Activated CD4-positive, CD25-positive, alpha-beta regulatory T cell treated with anti-CD3 and anti-CD28 coated beads, Interleukin-2, amount 50 U/mL, for 24 hours (primary cell): ENCODE measurements around the gene C16orf96.
"Not testable (repeated sequence)": the region's sequence is repeated elsewhere in the genome, so short reads cannot be mapped to it uniquely, and the experiment has no call there.

Experiments
- ATAC-seq, 2 donors: fragments of 150-1000 bp; cut with Tn5 transposase; one replicate each; pipeline ENCODE4 v1.10.0; 2021; ENCODE audit warnings: mild to moderate bottlenecking in 1 of 2, moderate library complexity in 1 of 2

Gene C16orf96

GRCh38 chr16:4566144-4566543, 10.0 kb downstream of the C16orf96 start:
- no peak for ATAC-seq

GRCh38 chr16:4570086-4570485, 13.9 kb downstream of the C16orf96 start:
- ATAC-seq = no peak

DNA sequence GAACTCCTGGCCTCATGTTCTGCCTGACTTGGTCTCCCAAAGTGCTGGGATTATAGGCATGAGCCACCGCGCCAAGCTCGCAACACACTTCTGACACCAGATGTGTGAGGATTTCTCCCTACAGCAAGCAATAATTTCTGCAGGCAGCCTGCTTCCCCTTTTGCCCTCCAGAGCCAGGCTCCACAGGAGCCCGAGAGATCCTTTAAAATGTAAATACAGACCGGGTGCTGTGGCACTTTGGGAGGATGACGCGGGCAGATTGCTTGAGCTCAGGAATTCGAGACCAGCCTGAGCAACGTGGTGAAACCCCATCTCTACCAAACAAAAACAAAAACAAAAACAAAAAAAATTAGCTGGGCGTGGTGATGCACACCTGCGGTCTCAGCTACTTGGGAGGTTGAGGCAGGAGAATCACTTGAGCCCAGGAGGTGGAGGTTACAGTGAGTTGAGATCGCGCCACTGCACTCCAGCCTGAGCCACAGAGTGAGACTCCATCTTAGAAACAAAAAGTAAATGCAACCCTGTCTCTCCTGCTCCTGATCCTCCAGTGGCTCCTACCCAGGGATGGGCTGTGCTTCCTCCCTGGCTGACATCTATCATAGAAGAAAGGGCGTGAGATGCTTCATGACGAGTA, 14.7 kb downstream of the C16orf96 start:
- ATAC-seq = no peak

DNA sequence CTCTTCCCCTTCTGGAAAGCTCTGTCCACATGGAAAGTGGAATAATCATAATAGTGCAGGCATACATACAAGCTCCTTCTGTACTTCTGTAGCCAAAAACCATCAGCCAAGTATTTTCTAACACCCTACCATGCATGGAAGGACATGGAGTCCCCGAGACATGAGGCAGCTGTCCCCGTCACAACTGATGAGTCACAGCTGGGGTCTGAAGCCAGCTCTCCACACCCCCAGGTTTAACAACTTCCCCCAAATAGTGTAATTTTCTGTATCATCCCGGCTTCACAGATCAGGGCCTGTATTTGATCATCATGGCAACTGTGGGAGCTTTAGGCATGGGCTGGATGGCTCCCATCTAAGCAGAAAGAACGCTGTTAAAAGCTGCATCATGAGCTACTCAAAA, 16.6 kb downstream of the C16orf96 start:
- ATAC-seq = no peak

GRCh38 chr16:4573926-4574325, 17.8 kb downstream of the C16orf96 start:
- ATAC-seq = not testable (repeated sequence)

DNA sequence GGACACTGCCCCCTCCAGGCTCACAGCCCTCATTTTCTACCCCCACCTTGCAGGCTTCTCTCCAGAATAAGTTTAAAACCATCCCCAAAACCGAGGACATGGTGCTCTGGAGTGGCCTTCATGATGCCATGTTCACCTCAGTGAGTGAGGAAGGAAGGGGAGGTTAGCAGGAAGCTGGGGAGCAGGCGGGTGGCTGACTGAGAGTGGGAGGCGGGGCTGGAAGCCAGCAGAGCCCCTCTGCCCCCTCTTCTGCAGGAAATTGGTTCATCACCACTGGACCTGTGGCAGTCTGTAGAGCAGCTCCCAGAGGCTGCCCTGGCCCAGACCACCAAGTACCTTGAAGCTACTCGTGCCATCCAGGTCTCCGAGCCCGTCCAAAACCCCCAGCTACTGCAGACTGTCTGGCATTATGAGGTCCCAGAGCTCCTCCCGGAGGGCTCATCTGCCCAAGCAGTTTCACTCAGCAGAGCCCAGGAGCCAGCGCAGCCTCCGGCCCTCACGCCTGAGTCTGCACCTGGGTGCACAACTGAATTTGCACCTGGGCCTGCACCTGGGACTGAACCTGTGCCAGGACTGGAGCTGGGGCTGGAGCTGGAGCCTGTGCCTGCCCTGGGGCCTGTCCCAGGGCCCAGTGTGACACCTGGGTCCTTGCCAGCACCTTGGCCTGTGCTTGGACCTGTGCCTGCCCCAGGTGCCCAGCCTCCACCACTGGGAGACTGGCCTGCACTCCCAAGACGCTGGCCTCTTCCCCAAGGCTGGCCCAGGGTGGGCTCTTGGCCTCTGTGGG, 19.0 kb downstream of the C16orf96 start:
- ATAC-seq = no peak

GRCh38 chr16:4576008-4576407, 19.9 kb downstream of the C16orf96 start:
- ATAC-seq = no peak

DNA sequence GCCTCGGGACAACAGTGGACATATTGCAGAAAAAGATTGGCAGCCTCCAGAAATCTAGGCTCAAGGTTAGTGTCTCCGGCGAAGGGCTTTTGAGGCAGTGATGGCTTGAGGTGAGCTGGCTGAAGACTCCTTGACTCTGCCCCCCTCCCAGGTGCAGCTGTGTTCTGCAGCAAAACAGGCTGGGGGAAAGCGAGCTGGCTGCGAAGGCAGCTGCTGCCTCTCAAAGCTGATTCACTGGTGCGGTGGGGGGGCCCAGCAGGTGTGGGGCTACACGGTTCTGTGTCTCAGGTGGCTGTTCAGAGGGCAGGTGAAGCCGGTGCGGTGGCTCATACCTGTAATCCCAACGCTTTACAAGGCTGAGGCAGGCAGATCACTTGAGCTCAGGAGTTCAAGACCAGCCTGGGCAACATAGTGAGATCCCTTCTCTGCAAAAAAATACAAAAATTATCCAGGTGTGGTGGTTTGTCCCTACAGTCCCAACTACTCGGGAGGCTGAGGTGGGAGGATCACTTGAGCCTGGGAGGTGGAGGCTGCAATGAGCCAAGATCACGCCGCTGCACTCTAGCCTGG, 22.9 kb downstream of the C16orf96 start:
- ATAC-seq = no peak

- no peak for ATAC-seq
Observed at GRCh38 chr16:4580250-4580649, 24.1 kb downstream of the C16orf96 start.

DNA sequence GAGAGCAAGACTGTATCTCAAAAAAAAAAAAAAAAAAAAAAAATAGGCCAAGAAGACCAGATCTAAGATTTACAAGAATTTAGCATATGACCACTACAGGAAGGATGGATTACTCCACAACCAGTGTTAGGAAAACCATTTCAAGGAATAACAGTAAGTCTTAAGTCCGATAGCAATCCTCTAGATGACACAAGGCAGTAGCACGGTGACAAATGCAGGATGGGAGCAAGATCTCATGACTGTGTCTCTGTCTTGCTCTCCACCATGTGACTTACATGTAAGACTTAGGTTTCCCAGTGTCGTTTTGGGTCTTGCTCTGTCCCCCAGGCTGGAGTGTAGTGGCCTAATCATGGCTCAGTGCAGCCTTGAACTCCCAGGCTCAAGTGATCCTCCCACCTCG, 27.8 kb downstream of the C16orf96 start:
- ATAC-seq = no peak

- ATAC-seq = no peak
Observed at GRCh38 chr16:4586291-4586690, 30.2 kb downstream of the C16orf96 start.

DNA sequence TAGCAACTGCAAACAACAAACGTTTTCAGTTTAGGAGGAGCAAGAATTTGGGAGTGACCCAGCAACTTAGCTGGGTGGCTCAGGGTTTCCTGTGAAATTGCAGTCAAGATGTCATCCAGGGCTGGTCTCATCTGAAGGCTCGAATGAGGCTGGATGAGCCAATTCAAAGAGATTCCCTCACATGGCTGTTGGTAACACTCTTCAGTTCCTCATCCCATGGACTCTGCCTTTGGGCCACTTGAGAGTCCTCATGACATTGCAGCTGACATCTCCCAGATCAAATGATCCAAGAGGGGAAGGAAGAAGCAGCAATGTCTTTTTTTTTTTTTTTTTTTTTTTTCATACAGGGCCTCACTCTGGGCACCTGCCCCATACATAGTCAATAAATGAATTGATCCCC, 32.2 kb downstream of the C16orf96 start:
- ATAC-seq = no peak

- no peak for ATAC-seq
Observed at GRCh38 chr16:4588961-4589360, 32.8 kb downstream of the C16orf96 start.

GRCh38 chr16:4591191-4591590, 35.1 kb downstream of the C16orf96 start:
- no peak for ATAC-seq

DNA sequence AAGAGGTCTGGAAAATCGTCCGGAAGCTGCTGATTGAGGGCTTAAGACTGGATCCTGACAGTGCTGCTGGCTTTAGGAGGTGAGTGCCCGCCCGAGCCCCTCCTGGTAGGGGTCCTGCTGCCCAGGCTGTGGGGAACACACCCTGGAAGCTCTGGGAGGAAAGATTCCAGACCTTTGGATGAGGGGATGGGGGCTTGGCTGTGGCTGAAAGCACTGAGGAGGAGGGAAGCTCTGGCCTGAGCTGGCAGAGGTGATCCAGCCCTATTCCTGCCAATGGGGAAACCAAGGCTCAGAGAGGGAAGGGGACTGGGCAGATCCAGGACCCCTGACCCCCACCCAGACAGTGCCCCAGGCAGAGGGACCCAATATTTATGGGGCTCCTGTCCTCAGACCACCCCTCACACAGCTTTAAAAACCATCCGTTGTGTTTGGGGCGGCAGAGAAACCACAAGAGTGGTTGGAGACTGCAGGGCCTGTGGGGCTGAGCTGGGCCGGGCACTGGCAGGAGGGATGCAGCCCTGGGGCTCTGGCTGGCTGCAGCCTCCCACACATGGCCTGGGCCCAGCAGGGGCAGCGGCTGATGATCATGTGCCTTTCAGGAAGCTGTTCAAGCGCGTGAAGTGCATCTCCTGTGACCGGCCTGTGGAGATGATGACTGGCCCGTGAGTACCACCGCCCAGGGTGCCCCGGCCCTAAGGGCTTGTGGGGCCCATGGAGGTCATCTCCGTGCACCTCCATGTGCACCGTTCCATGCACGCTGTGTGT, 35.7 kb downstream of the C16orf96 start:
- no peak for ATAC-seq

DNA sequence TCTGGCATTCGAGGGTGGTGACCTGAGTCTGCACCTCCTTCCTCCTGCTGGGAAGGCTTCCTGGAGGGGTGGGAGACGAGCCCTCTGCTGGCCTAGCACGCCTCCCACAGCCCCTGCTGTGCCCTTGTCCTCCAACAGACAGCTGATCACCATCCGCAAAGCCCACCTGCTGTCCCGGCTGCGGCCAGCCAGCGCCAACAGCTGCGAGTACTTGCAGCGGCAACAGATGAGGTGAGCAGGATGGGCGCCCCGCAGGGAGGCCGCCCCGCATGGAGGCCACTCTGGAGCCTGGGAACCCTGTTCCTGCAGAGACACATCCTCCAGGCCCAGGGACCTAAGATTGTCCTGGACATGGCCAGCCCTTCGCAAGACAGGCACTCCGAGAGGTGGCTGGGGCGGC, 36.9 kb downstream of the C16orf96 start:
- no peak for ATAC-seq

DNA sequence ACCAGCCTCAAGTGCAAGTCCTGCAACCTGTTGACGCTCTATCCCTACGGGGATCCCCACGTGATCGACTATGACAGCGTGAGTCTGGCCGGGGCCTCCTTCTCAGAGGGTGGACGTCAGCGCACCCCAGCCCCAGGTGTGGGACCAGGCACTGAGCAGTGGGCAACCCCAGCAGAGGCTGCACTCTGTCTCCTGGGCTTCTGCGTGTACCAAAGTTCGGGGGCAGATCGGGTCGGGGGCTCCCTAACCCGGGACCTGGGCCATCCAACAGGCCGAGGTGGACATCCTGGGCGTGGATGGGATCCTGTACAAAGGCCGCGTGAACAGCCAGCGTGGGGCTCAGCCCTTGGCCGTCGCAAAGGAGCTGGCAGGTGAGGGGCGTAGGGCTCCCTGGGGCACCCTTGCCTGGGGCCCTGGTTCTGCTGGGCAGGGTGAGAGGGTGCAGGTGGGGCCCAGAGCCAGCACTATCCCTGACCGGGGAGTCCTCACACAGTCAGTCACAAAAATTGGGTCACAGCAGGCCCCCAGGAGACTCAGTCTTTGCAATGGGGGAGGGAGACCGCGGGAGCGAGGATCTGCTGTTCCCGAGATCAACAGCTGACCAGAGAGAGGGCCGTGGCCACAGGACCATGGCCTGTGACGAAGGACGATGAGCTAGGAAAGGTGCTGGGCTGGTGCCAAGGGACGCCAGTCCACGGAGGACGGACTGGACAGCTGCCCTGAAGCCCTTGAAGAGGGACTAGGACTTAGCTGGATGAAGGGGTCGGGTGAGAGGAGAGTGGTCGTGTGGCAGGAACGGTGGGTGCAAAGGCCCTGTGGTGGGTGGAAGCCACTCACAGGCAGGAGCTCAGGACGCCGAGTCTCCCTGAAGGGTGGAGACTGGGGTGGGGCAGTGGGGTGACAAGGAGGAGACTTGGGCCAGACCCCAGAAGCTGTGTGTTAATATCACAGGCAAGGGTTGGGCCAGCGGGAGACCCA, 38.6 kb downstream of the C16orf96 start:
- no peak for ATAC-seq

- no peak for ATAC-seq
Observed at GRCh38 chr16:4597174-4597573, 41.0 kb downstream of the C16orf96 start.

GRCh38 chr16:4599037-4599436, 42.9 kb downstream of the C16orf96 start:
- ATAC-seq = no peak

DNA sequence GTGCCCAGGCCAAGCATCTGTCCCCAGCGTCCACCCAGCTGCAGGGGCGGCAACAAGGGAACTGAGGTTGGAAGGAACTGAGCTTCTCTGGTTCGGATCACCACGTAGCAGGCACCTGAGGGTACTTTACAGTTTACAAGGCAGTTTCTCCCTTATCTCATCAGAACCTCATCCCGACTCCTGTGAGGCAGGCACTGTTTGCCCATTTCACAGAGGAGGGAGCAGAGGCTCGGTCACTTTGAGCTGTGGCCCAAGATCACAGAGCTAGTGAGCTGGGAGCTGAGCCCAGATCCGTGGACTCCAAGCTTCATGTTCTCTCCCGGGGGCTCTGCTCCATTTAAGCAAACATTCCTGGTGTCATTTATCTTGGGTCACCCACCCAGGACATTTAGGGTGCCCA, 43.4 kb downstream of the C16orf96 start:
- ATAC-seq = no peak

DNA sequence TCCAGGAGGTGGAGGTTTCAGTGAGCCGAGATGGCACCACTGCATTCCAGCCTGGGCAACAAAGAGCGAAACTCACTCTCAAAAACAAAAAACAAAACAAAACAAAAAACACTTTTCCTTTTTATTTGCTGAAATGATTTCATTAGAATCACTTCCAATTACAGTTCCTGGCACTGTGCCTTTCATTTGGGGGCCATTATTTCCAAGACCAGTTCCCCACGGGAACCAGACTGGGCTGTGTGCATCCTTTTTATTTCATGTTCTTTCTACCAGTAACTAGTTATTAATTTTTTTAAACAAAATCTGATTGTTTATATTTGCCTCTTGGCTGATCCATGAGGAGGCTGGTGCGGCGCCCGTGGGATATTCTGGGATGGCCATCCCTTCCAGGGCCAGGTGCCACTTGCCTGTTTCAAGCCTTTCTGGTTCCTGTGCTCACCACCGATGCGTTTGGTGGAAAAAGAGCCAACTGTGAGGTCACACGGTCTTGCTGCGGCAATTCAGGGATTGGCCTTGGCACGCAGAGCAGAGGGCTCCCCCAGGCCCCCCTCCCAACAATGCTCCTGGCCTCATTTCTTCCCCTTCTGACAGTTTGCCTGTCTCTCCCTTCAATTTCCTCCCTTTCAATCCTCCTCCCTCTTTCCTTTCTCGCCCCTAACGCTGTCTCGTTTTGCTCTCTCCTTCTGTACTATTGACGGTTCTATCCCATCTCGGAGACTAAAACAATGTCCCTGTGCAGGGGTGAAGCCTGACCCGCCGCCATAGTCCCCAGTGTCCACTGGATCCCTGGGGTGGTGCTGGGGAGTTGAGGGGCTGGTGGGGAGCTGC, 45.1 kb downstream of the C16orf96 start:
- no peak for ATAC-seq
